GM23338 (cell line): Measurements from ENCODE around the gene SLC66A1. TPM values are rescaled to one million over a fixed set of nuclear protein-coding genes. Genes with fewer than 3 reads are reported as not detected.

Source experiments
- ATAC-seq: fragments of 200-7000 bp; cut with Tn5 transposase; 3 replicates; pipeline ENCODE4 v1.9.1; 2020
- DNase-seq: peaks from one replicate; pipeline ENCODE4 v3.0.0-alpha.2; 2015; ENCODE audit warnings: low spot score
- H2AFZ ChIP-seq: fragments of 200-600 bp; sonication (generic); 2 replicates; pipeline ENCODE4 v1.8.0; 2016; ENCODE audit warnings: antibody characterized with exemption, mild to moderate bottlenecking, moderate library complexity
- H3F3A ChIP-seq: fragments of 200-600 bp; sonication (generic); replicated peaks from 2 replicates; pipeline ENCODE4 v1.8.0; 2017; ENCODE audit warnings: antibody characterized with exemption, mixed run types, low read depth
- H3K27ac ChIP-seq: fragments of 200-600 bp; sonication (generic); 2 replicates; pipeline ENCODE4 v1.6.1; 2016; ENCODE audit warnings: low read depth
- H3K27me3 ChIP-seq: fragments of 200-600 bp; sonication (generic); 2 replicates; pipeline ENCODE4 v1.8.0; 2016; ENCODE audit warnings: mild to moderate bottlenecking, mixed run types, moderate library complexity; ENCODE audit not compliant: insufficient read depth
- H3K36me3 ChIP-seq: fragments of 200-600 bp; sonication (generic); 2 replicates; pipeline ENCODE4 v1.8.0; 2016; ENCODE audit warnings: mild to moderate bottlenecking; ENCODE audit not compliant: insufficient read depth
- H3K4me1 ChIP-seq: fragments of 200-600 bp; sonication (generic); 2 replicates; pipeline ENCODE4 v1.8.0; 2016; ENCODE audit warnings: mild to moderate bottlenecking, moderate library complexity; ENCODE audit not compliant: insufficient read depth
- H3K4me2 ChIP-seq: fragments of 200-600 bp; sonication (generic); 2 replicates; pipeline ENCODE4 v1.7.1; 2017; ENCODE audit warnings: mixed run types
- H3K4me3 ChIP-seq: fragments of 200-600 bp; sonication (generic); 2 replicates; pipeline ENCODE4 v1.6.1; 2016; ENCODE audit warnings: mixed run types
- H3K79me2 ChIP-seq: fragments of 200-600 bp; sonication (generic); replicated peaks from 2 replicates; pipeline ENCODE4 v1.8.0; 2017; ENCODE audit warnings: mild to moderate bottlenecking; ENCODE audit not compliant: insufficient read depth
- H3K9me2 ChIP-seq: fragments of 200-600 bp; sonication (generic); 2 replicates; pipeline ENCODE4 v1.8.0; 2017; ENCODE audit not compliant: insufficient read depth
- H4K20me1 ChIP-seq: fragments of 200-600 bp; sonication (generic); replicated peaks from 2 replicates; pipeline ENCODE4 v1.8.0; 2017; ENCODE audit warnings: mild to moderate bottlenecking; ENCODE audit not compliant: insufficient read depth
- H3K27ac Mint-ChIP-seq: 2 replicates; pipeline ENCODE4 v1.8.0; 2020; ENCODE audit warnings: inconsistent platforms, mild to moderate bottlenecking, moderate library complexity, mixed read lengths
- H3K27me3 Mint-ChIP-seq: 3 replicates; pipeline ENCODE4 v1.8.0; 2022; ENCODE audit warnings: low read depth, mild to moderate bottlenecking, moderate library complexity, mixed read lengths, inconsistent platforms; ENCODE audit not compliant: insufficient read depth, poor library complexity
- H3K36me3 Mint-ChIP-seq: 3 replicates; pipeline ENCODE4 v1.8.0; 2021; ENCODE audit warnings: low read depth, mild to moderate bottlenecking, inconsistent platforms, moderate library complexity, mixed read lengths
- H3K4me1 Mint-ChIP-seq: 3 replicates; pipeline ENCODE4 v1.8.0; 2020; ENCODE audit warnings: mild to moderate bottlenecking, inconsistent platforms, mixed read lengths
- H3K4me3 Mint-ChIP-seq: 3 replicates; pipeline ENCODE4 v1.8.0; 2021; ENCODE audit warnings: moderate library complexity, mild to moderate bottlenecking, inconsistent platforms, mixed read lengths
- H3K9me3 Mint-ChIP-seq: 3 replicates; pipeline ENCODE4 v1.8.0; 2020; ENCODE audit warnings: moderate library complexity, mild to moderate bottlenecking, inconsistent platforms, mixed read lengths
- CREB1 ChIP-seq: fragments of 250-450 bp; sonication (Bioruptor Pico); IDR thresholded peaks from 2 replicates; pipeline ENCODE4 v1.5.0; 2020; ENCODE audit warnings: low read depth, mild to moderate bottlenecking, moderate library complexity
- EZH2 ChIP-seq: fragments of 200-600 bp; sonication (generic); IDR thresholded peaks from one replicate; pipeline ENCODE4 v1.8.0; 2017; ENCODE audit warnings: antibody characterized with exemption, mild to moderate bottlenecking, low read depth; ENCODE audit not compliant: unreplicated experiment
- EZH2phosphoT487 ChIP-seq: fragments of 200-600 bp; sonication (generic); IDR thresholded peaks from one replicate; pipeline ENCODE4 v1.8.1; 2018; ENCODE audit warnings: antibody characterized with exemption; ENCODE audit not compliant: unreplicated experiment
- JUNB ChIP-seq: IDR thresholded peaks from one replicate; pipeline ENCODE4 v1.6.1; 2016; ENCODE audit warnings: antibody characterized with exemption; ENCODE audit not compliant: unreplicated experiment
- NANOG ChIP-seq: IDR thresholded peaks from 2 replicates; pipeline ENCODE4 v1.6.1; 2016; ENCODE audit warnings: antibody characterized with exemption, borderline replicate concordance
- POLR2AphosphoS5 ChIP-seq: IDR thresholded peaks from 2 replicates; pipeline ENCODE4 v1.6.1; 2016; ENCODE audit warnings: antibody characterized with exemption, low read depth
- STAT1 ChIP-seq: IDR thresholded peaks from one replicate; pipeline ENCODE4 v1.6.1; 2016; ENCODE audit warnings: antibody characterized with exemption; ENCODE audit not compliant: unreplicated experiment
- ZNF114 ChIP-seq: fragments of 250-450 bp; sonication (Bioruptor Pico); IDR thresholded peaks from 2 replicates; pipeline ENCODE4 v1.5.0; 2020; ENCODE audit warnings: mild to moderate bottlenecking, moderate library complexity
- ZNF331 ChIP-seq: fragments of 250-450 bp; sonication (Bioruptor Pico); IDR thresholded peaks from 2 replicates; pipeline ENCODE4 v1.5.0; 2020; ENCODE audit warnings: low read depth, mild to moderate bottlenecking, moderate library complexity
- polyA plus RNA-seq: library from polyadenylated mRNA; unstranded; fragments of >200 nt; fragmentation: Nextera tagmentation; extraction: Ambion mirVana; gene quantifications from 2 replicates; pipeline ENCODE4 v1.2.1, GENCODE V29; 2016
- total RNA-seq: library from RNA; depleted of rRNA; stranded (reverse); fragments of >200 nt; shearing (Covaris generic); gene quantifications from 2 replicates; pipeline ENCODE4 v1.2.3, GENCODE V29; 2014
- TF ChIP-seq, protein P1 (sequence below): fragments of 250-450 bp; sonication (Bioruptor Pico); IDR thresholded peaks from 2 replicates; pipeline ENCODE4 v1.5.0; 2020; ENCODE audit warnings: mild to moderate bottlenecking, moderate library complexity
- TF ChIP-seq, protein P2 (sequence below): IDR thresholded peaks from 2 replicates; pipeline ENCODE4 v1.6.1; 2016; ENCODE audit warnings: antibody characterized with exemption
- TF ChIP-seq, protein P3 (sequence below): IDR thresholded peaks from one replicate; pipeline ENCODE4 v1.6.1; 2018; ENCODE audit warnings: antibody characterized with exemption; ENCODE audit not compliant: unreplicated experiment
- TF ChIP-seq, protein P4 (sequence below), 2 experiments: fragments of 200-600 bp in 1 of 2; sonication (generic) in 1 of 2; conservative IDR thresholded peaks; 2 replicates each; pipeline versions ENCODE4 v1.5.1 to v1.6.1; 2016 to 2017; ENCODE audit warnings: antibody characterized with exemption in 2 of 2, low read depth in 2 of 2, mild to moderate bottlenecking in 2 of 2, moderate library complexity in 1 of 2

Gene SLC66A1
- total and polyA plus RNA-seq, 2 experiments from 2014 or later: 6.9 to 19.7 TPM

DNA sequence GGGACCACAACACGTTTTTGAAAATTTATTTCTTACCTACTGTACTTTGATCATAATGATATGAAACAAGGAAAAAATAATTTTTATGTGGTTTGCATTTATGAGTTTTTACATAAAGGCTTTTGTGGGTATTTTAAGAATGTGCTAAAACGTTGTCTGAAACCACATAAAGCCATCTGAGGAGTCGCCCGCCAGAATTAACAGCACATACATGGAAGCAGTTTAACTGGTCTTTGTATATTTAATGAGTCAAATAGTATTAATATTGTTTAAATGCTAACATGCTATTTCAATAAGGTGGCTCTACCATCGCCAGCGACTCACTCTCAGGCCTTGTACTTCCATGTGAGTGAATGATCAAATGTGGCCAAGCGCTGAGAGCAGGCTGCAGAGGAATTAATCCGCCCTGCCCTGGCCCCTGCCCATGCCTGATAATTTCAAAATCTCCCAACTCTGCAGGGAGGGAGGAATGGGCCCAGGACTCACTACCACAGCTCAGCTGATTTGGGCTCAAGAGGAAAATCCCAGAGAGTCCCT lies 49.6 kb downstream of the SLC66A1 start:
- peaks cover 42% of the 10 kb centered on the region for H4K20me1 ChIP-seq
- H3K4me1 ChIP-seq: no peaks in the 10 kb centered on the region
- Mint-ChIP-seq H3K27ac (peak overlapping the region; percentile 60; the same call in 1 of the 2 replicates), H3K4me3 (no peak overlapping the region), H3K36me3 (peaks cover 18% of the 10 kb centered on the region; the same call in 2 of the 3 replicates), H3K4me1 (peaks cover 20% of the 10 kb centered on the region), H3K9me3 (no peaks in the 10 kb centered on the region), H3K27me3 (peaks cover 7% of the 10 kb centered on the region)
- no peaks in the 10 kb centered on the region for H3K27me3 ChIP-seq
- TF ChIP-seq, protein P1, sequence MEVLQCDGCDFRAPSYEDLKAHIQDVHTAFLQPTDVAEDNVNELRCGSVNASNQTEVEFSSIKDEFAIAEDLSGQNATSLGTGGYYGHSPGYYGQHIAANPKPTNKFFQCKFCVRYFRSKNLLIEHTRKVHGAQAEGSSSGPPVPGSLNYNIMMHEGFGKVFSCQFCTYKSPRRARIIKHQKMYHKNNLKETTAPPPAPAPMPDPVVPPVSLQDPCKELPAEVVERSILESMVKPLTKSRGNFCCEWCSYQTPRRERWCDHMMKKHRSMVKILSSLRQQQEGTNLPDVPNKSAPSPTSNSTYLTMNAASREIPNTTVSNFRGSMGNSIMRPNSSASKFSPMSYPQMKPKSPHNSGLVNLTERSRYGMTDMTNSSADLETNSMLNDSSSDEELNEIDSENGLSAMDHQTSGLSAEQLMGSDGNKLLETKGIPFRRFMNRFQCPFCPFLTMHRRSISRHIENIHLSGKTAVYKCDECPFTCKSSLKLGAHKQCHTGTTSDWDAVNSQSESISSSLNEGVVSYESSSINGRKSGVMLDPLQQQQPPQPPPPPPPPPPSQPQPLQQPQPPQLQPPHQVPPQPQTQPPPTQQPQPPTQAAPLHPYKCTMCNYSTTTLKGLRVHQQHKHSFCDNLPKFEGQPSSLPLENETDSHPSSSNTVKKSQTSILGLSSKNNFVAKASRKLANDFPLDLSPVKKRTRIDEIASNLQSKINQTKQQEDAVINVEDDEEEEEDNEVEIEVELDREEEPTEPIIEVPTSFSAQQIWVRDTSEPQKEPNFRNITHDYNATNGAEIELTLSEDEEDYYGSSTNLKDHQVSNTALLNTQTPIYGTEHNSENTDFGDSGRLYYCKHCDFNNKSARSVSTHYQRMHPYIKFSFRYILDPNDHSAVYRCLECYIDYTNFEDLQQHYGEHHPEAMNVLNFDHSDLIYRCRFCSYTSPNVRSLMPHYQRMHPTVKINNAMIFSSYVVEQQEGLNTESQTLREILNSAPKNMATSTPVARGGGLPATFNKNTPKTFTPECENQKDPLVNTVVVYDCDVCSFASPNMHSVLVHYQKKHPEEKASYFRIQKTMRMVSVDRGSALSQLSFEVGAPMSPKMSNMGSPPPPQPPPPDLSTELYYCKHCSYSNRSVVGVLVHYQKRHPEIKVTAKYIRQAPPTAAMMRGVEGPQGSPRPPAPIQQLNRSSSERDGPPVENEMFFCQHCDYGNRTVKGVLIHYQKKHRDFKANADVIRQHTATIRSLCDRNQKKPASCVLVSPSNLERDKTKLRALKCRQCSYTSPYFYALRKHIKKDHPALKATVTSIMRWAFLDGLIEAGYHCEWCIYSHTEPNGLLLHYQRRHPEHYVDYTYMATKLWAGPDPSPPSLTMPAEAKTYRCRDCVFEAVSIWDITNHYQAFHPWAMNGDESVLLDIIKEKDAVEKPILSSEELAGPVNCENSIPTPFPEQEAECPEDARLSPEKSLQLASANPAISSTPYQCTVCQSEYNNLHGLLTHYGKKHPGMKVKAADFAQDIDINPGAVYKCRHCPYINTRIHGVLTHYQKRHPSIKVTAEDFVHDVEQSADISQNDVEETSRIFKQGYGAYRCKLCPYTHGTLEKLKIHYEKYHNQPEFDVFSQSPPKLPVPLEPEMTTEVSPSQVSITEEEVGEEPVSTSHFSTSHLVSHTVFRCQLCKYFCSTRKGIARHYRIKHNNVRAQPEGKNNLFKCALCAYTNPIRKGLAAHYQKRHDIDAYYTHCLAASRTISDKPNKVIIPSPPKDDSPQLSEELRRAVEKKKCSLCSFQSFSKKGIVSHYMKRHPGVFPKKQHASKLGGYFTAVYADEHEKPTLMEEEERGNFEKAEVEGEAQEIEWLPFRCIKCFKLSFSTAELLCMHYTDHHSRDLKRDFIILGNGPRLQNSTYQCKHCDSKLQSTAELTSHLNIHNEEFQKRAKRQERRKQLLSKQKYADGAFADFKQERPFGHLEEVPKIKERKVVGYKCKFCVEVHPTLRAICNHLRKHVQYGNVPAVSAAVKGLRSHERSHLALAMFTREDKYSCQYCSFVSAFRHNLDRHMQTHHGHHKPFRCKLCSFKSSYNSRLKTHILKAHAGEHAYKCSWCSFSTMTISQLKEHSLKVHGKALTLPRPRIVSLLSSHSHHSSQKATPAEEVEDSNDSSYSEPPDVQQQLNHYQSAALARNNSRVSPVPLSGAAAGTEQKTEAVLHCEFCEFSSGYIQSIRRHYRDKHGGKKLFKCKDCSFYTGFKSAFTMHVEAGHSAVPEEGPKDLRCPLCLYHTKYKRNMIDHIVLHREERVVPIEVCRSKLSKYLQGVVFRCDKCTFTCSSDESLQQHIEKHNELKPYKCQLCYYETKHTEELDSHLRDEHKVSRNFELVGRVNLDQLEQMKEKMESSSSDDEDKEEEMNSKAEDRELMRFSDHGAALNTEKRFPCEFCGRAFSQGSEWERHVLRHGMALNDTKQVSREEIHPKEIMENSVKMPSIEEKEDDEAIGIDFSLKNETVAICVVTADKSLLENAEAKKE: no peak
- no peak for TF ChIP-seq EZH2
- TF ChIP-seq STAT1: no peak
- no peak for TF ChIP-seq ZNF114
- no peak for TF ChIP-seq JUNB
- TF ChIP-seq POLR2AphosphoS5: no peak
- no peak for TF ChIP-seq CREB1 (CRISPR knock-in tag)
- TF ChIP-seq NANOG: no peak
- TF ChIP-seq, protein P2, sequence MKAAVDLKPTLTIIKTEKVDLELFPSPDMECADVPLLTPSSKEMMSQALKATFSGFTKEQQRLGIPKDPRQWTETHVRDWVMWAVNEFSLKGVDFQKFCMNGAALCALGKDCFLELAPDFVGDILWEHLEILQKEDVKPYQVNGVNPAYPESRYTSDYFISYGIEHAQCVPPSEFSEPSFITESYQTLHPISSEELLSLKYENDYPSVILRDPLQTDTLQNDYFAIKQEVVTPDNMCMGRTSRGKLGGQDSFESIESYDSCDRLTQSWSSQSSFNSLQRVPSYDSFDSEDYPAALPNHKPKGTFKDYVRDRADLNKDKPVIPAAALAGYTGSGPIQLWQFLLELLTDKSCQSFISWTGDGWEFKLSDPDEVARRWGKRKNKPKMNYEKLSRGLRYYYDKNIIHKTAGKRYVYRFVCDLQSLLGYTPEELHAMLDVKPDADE: no peak
- TF ChIP-seq, protein P3, sequence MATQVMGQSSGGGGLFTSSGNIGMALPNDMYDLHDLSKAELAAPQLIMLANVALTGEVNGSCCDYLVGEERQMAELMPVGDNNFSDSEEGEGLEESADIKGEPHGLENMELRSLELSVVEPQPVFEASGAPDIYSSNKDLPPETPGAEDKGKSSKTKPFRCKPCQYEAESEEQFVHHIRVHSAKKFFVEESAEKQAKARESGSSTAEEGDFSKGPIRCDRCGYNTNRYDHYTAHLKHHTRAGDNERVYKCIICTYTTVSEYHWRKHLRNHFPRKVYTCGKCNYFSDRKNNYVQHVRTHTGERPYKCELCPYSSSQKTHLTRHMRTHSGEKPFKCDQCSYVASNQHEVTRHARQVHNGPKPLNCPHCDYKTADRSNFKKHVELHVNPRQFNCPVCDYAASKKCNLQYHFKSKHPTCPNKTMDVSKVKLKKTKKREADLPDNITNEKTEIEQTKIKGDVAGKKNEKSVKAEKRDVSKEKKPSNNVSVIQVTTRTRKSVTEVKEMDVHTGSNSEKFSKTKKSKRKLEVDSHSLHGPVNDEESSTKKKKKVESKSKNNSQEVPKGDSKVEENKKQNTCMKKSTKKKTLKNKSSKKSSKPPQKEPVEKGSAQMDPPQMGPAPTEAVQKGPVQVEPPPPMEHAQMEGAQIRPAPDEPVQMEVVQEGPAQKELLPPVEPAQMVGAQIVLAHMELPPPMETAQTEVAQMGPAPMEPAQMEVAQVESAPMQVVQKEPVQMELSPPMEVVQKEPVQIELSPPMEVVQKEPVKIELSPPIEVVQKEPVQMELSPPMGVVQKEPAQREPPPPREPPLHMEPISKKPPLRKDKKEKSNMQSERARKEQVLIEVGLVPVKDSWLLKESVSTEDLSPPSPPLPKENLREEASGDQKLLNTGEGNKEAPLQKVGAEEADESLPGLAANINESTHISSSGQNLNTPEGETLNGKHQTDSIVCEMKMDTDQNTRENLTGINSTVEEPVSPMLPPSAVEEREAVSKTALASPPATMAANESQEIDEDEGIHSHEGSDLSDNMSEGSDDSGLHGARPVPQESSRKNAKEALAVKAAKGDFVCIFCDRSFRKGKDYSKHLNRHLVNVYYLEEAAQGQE: no peak
- no peak for TF ChIP-seq ZNF331 (CRISPR knock-in tag)
- TF ChIP-seq EZH2phosphoT487: no peak
- TF ChIP-seq, protein P4, sequence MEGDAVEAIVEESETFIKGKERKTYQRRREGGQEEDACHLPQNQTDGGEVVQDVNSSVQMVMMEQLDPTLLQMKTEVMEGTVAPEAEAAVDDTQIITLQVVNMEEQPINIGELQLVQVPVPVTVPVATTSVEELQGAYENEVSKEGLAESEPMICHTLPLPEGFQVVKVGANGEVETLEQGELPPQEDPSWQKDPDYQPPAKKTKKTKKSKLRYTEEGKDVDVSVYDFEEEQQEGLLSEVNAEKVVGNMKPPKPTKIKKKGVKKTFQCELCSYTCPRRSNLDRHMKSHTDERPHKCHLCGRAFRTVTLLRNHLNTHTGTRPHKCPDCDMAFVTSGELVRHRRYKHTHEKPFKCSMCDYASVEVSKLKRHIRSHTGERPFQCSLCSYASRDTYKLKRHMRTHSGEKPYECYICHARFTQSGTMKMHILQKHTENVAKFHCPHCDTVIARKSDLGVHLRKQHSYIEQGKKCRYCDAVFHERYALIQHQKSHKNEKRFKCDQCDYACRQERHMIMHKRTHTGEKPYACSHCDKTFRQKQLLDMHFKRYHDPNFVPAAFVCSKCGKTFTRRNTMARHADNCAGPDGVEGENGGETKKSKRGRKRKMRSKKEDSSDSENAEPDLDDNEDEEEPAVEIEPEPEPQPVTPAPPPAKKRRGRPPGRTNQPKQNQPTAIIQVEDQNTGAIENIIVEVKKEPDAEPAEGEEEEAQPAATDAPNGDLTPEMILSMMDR (conservative IDR thresholded peaks at IDR 0.05; ENCODE audit: low read depth in 2 of 2): no peak
- H3K4me2 ChIP-seq: no peak overlapping the region
- H2AFZ ChIP-seq: no peak overlapping the region
- ATAC-seq: peak; percentile 15; the same call in 2 of the 3 replicates
- no peaks in the 10 kb centered on the region for H3K9me2 ChIP-seq
- DNase-seq: no peak
- H3K27ac ChIP-seq: no peak overlapping the region; the same call in 1 of the 2 replicates
- no peaks in the 10 kb centered on the region for H3K36me3 ChIP-seq
- H3K79me2 ChIP-seq: peaks cover 77% of the 10 kb centered on the region
- H3F3A ChIP-seq: 0 out of 2 replicates have a peak, but pooled peaks cover 2% of the 10 kb centered on the region
- H3K4me3 ChIP-seq: no peak overlapping the region
